K562 (cell line): ENCODE results near the gene SORBS2. TPM values are rescaled to one million over a fixed set of nuclear protein-coding genes. Genes with fewer than 3 reads are reported as not detected.

ENCODE experiments used
- ATAC-seq: fragments of 200-7000 bp; cut with Tn5 transposase; 3 replicates; pipeline ENCODE4 v1.9.1; 2020; ENCODE audit warnings: moderate library complexity
- BruUV-seq: library from RNA; stranded (reverse); fragments of 400-500 nt; replicated peaks from 2 replicates; lab custom pipeline; 2021; lab: Mats Ljungman, UMichigan
- CTCF ChIA-PET: fragments of 300-600 bp; formaldehyde crosslinking; extraction: SDS; loops from one replicate; lab custom pipeline; 2021; ENCODE audit warnings: low intra/inter-chr PET ratio; lab: Yijun Ruan, JAX
- POLR2A ChIA-PET: fragments of 300-600, 350-650 bp; sonication (Branson Sonifier 250); formaldehyde crosslinking; extraction: SDS; loops from one replicate; lab custom pipeline; 2021; ENCODE audit warnings: antibody characterized with exemption, inconsistent platforms; lab: Yijun Ruan, JAX
- DNase-seq, 4 experiments: peaks; one replicate each; pipeline versions ENCODE4 v3.0.0 to v3.0.0-alpha.2; 2011 to 2018; ENCODE audit warnings: low spot score in 3 of 4, mixed read lengths in 3 of 4; ENCODE audit errors: extremely low read depth in 1 of 4
- FAIRE-seq: peaks from 2 replicates; lab custom pipeline; 2011; peaks lifted over from hg19 to GRCh38; lab: Jason Lieb, UNC
- H2AFZ ChIP-seq: 2 replicates; pipeline ENCODE4 v1.6.0; 2011; ENCODE audit warnings: low read depth, low read length, control low read depth, inconsistent platforms
- H3K27ac ChIP-seq: fragments of 200-600 bp; 3 replicates; pipeline ENCODE4 v1.8.0; 2011; ENCODE audit warnings: low read depth, mild to moderate bottlenecking, control low read depth, inconsistent platforms, low read length, moderate library complexity, mixed read lengths; ENCODE audit errors: extremely low read depth
- H3K27me3 ChIP-seq, 2 experiments: fragments of 300-600 bp in 1 of 2; 2 replicates in 1 of 2; 3 replicates in 1 of 2; pipeline versions ENCODE4 v1.6.0 to v1.8.0; 2011; ENCODE audit warnings: inconsistent platforms in 2 of 2, low read length in 2 of 2, mild to moderate bottlenecking in 1 of 2, mixed read lengths in 1 of 2, moderate library complexity in 1 of 2; ENCODE audit not compliant: control insufficient read depth in 2 of 2, insufficient read depth in 2 of 2
- H3K36me3 ChIP-seq: fragments of 300-600 bp; 3 replicates; pipeline ENCODE4 v1.8.0; 2011; ENCODE audit warnings: mild to moderate bottlenecking, low read length, inconsistent platforms; ENCODE audit not compliant: control insufficient read depth, insufficient read depth
- H3K4me1 ChIP-seq, 2 experiments: fragments of 200-600 bp in 1 of 2; replicated peaks in 1 of 2; 2 replicates in 1 of 2; 3 replicates in 1 of 2; pipeline versions ENCODE4 v1.5.1 to v1.8.0; 2011; ENCODE audit warnings: inconsistent platforms in 2 of 2, low read length in 2 of 2, mild to moderate bottlenecking in 1 of 2, mixed read lengths in 1 of 2, moderate library complexity in 1 of 2; ENCODE audit not compliant: control insufficient read depth in 2 of 2, insufficient read depth in 2 of 2
- H3K4me2 ChIP-seq: 2 replicates; pipeline ENCODE4 v1.6.1; 2011; ENCODE audit warnings: low read length, control low read depth, inconsistent platforms, mixed read lengths; ENCODE audit not compliant: insufficient read depth
- H3K4me3 ChIP-seq: fragments of 200-600 bp; sonication (generic), shearing (Covaris generic); 2 replicates; pipeline ENCODE4 v1.5.1; 2016; ENCODE audit warnings: control low read depth, inconsistent platforms
- H3K79me2 ChIP-seq: fragments of 200-600 bp; 3 replicates; pipeline ENCODE4 v1.8.0; 2011; ENCODE audit warnings: low read length, inconsistent platforms; ENCODE audit not compliant: control insufficient read depth, insufficient read depth
- H3K9ac ChIP-seq, 2 experiments: 2 replicates each; pipeline versions ENCODE4 v1.6.0 to v1.6.1; 2011; ENCODE audit warnings: low read depth in 2 of 2, low read length in 2 of 2, control low read depth in 1 of 2, inconsistent platforms in 1 of 2, mild to moderate bottlenecking in 1 of 2, mixed read lengths in 1 of 2; ENCODE audit not compliant: insufficient read depth in 1 of 2
- H3K9me1 ChIP-seq: one replicate; pipeline ENCODE4 v1.6.0; 2011; ENCODE audit warnings: inconsistent platforms, mild to moderate bottlenecking, low read length, moderate library complexity; ENCODE audit not compliant: control insufficient read depth, insufficient read depth
- H3K9me3 ChIP-seq: replicated peaks from 2 replicates; pipeline ENCODE4 v1.5.1; 2011; ENCODE audit warnings: low read depth, low read length, inconsistent platforms; ENCODE audit not compliant: control insufficient read depth, insufficient read depth
- H4K20me1 ChIP-seq: replicated peaks from 2 replicates; pipeline ENCODE4 v1.6.1; 2011; ENCODE audit warnings: low read length, inconsistent platforms, mixed read lengths; ENCODE audit not compliant: control insufficient read depth, insufficient read depth
- ARID1B ChIP-seq: fragments of 450-650 bp; IDR thresholded peaks from 2 replicates; pipeline ENCODE4 v1.6.1; 2016; ENCODE audit warnings: antibody characterized with exemption, mild to moderate bottlenecking, inconsistent platforms
- CEBPZ ChIP-seq: fragments of 150-350 bp; IDR thresholded peaks from 2 replicates; pipeline ENCODE4 v1.6.1; 2014; ENCODE audit warnings: low read depth, mild to moderate bottlenecking, low read length, borderline replicate concordance
- JUND ChIP-seq, 2 experiments: IDR thresholded peaks; 2 replicates in 1 of 2; 3 replicates in 1 of 2; pipeline ENCODE4 v1.6.1; 2011; ENCODE audit warnings: borderline replicate concordance in 2 of 2, low read depth in 2 of 2, low read length in 2 of 2, improper control_type of control experiment in 1 of 2, missing biosample characterization in 1 of 2, missing genetic modification characterization in 1 of 2, missing genetic modification reagents in 1 of 2
- MCM7 ChIP-seq, 2 experiments: fragments of 450-650 bp; IDR thresholded peaks; 2 replicates each; pipeline ENCODE4 v1.6.1; 2016 to 2018
- SREBF2 ChIP-seq: sonication (generic); formaldehyde crosslinking; IDR thresholded peaks from 2 replicates; pipeline ENCODE4 v1.4.0; 2020; ENCODE audit warnings: mild to moderate bottlenecking, missing genetic modification reagents
- SRSF9 ChIP-seq: fragments of 200-400 bp; formaldehyde crosslinking; IDR thresholded peaks from 2 replicates; pipeline ENCODE4 v1.6.1; 2017; ENCODE audit warnings: low read depth, low read length, borderline replicate concordance
- TCF7 ChIP-seq: sonication (generic); IDR thresholded peaks from 2 replicates; pipeline ENCODE4 v1.6.1; 2016; ENCODE audit warnings: antibody characterized with exemption, borderline replicate concordance
- WGBS: fragments of 100-300 bp; shearing (Covaris generic); methylation state at CpG from one replicate; pipeline ENCODE4 v1.1.6; 2016; ENCODE audit warnings: low coverage, mixed read lengths; ENCODE audit not compliant: insufficient coverage; ENCODE audit errors: missing lambda C conversion rate; 5-methylcytosine and 5-hydroxymethylcytosine counted together
- in situ Hi-C: fragments of 300-500 bp; cut with MboI; formaldehyde crosslinking; loops from 4 replicates; pipeline ENCODE4 v1.15.0; 2018; ENCODE audit warnings: inconsistent platforms, mixed read lengths
- intact Hi-C: fragments of 100-400 bp; cut with micrococcal nuclease; formaldehyde crosslinking; loops from 2 replicates; pipeline ENCODE4 v1.14.2; 2022
- polyA plus RNA-seq, 8 experiments: library from polyadenylated mRNA; depleted of rRNA in 4 of 8; stranded (reverse) in 5 of 8; unstranded in 3 of 8; fragments of >200 nt; fragmentation: Nextera tagmentation in 2 of 8; fragmentation: Illumina TruSeq in 1 of 8; extraction: Ambion mirVana in 2 of 8; extraction: Trizol in 1 of 8; gene quantifications; 2 replicates each; pipeline versions ENCODE4 v1.2.1 to v1.2.3, GENCODE V29; 2011 to 2014; ENCODE audit warnings: inconsistent platforms in 1 of 8, missing spikeins in 1 of 8
- total RNA-seq, 7 experiments: library from RNA; depleted of rRNA in 6 of 7; stranded (reverse); fragments of >200 nt in 6 of 7; fragmentation: Illumina TruSeq in 2 of 7; extraction: Trizol in 2 of 7; gene quantifications; 2 replicates each; pipeline versions ENCODE4 v1.2.1 to v1.2.3, GENCODE V29; 2011 to 2021; ENCODE audit warnings: low replicate concordance in 1 of 7
- TF ChIP-seq, protein P1 (sequence below): sonication (generic); formaldehyde crosslinking; IDR thresholded peaks from 2 replicates; pipeline ENCODE4 v1.8.1; 2022; ENCODE audit warnings: missing genetic modification reagents

SORBS2 gene
- total and polyA plus RNA-seq, 9 of the 15 experiments (the other 6 are each of a cell fraction or from before 2014, with no cell fraction given), result 0.29 TPM; not detected in 8

GRCh38 chr4:185846505-185847150 lies 34.6 kb upstream of the SORBS2 start:
- no peaks in the 10 kb centered on the region for H3K4me1 ChIP-seq
- ATAC-seq (no peak), DNase-seq (no peak), FAIRE-seq (no peak)
- no peak for TF ChIP-seq SREBF2 (CRISPR knock-in tag)
- no peak for TF ChIP-seq MCM7 (IDR thresholded peaks at IDR 0.05)
- TF ChIP-seq CEBPZ, result no peak
- no peak for TF ChIP-seq ARID1B
- TF ChIP-seq, protein P1, sequence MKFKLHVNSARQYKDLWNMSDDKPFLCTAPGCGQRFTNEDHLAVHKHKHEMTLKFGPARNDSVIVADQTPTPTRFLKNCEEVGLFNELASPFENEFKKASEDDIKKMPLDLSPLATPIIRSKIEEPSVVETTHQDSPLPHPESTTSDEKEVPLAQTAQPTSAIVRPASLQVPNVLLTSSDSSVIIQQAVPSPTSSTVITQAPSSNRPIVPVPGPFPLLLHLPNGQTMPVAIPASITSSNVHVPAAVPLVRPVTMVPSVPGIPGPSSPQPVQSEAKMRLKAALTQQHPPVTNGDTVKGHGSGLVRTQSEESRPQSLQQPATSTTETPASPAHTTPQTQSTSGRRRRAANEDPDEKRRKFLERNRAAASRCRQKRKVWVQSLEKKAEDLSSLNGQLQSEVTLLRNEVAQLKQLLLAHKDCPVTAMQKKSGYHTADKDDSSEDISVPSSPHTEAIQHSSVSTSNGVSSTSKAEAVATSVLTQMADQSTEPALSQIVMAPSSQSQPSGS (CRISPR knock-in tag), result no peak
- no peak for TF ChIP-seq TCF7
- TF ChIP-seq SRSF9, result no peak
- no peak for TF ChIP-seq JUND (IDR thresholded peaks at IDR 0.05; ENCODE audit: borderline replicate concordance, low read depth, low read length)
- TF ChIP-seq JUND (tag; IDR thresholded peaks at IDR 0.05; ENCODE audit: borderline replicate concordance, low read depth, low read length), result no peak
- H3K4me2 ChIP-seq, result no peak overlapping the region
- H3K27ac ChIP-seq, result no peak overlapping the region
- no peaks in the 10 kb centered on the region for H3K27me3 ChIP-seq
- H4K20me1 ChIP-seq, result no peaks in the 10 kb centered on the region
- 0% methylated on average over 5 of the region's 5 CpGs for WGBS
- no peak overlapping the region for H3K4me3 ChIP-seq
- in situ Hi-C loops, result no loop called here
- ChIA-PET POLR2A (interaction anchor here (1.0 kb wide), 1 partner anchor 9 kb away, joined by 4 read pairs; no protein-coding TSS in a partner anchor), CTCF (no interaction called here)
- no peaks in the 10 kb centered on the region for H3K79me2 ChIP-seq
- intact Hi-C loops, result no loop called here
- BruUV-seq, result no TSS peak
- no peaks in the 10 kb centered on the region for H3K36me3 ChIP-seq
- H3K9ac ChIP-seq, result no peak overlapping the region
- H3K9me1 ChIP-seq, result no peaks in the 10 kb centered on the region
- no peak overlapping the region for H2AFZ ChIP-seq
- H3K9me3 ChIP-seq, result no peaks in the 10 kb centered on the region
